NCI-H69 (cell line): Measurements from ENCODE around the gene MAP1B.

Experiments used
- DNase-seq: peaks from one replicate; lab custom pipeline; 2025; lab: John Stamatoyannopoulos, UW

Gene MAP1B

DNA sequence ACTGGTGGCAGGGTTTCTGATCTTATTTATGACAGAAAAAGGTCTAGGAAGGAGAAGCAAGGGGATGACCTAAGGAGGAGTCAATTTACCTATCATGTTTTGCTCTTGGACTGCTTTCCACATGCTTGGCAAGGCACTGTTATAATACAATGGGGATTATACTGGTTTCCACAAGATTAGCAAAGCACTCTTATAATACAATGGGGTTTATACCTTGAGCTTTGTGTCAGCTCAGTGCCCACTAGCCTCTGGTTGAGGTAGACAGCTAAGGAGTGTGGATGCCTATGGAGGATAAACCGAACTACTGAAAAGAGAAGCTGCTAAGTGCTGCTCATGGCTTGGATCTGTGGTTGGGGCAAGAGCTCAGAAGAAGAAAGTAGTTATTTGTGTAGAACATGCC, 144.1 kb downstream of the MAP1B start:
- no peak for DNase-seq

DNA sequence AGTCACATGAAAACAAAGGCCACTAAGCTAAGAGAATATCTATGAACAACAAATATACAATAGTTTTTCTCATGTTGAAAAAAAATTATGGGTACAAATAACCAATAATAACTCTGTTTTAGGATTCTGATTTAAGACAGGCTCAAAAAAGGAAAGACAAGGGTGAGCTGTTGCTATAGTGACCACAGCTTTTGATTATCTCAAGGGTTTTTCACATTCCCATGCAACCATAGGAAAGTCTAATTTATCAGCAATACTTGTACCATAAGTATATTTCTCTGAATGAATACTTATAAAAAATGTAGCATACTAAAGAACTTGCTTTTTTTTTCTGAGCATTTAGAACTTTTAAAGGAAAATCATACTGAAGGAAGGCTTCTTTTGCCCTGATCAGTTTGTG, 144.7 kb downstream of the MAP1B start:
- DNase-seq = no peak

DNA sequence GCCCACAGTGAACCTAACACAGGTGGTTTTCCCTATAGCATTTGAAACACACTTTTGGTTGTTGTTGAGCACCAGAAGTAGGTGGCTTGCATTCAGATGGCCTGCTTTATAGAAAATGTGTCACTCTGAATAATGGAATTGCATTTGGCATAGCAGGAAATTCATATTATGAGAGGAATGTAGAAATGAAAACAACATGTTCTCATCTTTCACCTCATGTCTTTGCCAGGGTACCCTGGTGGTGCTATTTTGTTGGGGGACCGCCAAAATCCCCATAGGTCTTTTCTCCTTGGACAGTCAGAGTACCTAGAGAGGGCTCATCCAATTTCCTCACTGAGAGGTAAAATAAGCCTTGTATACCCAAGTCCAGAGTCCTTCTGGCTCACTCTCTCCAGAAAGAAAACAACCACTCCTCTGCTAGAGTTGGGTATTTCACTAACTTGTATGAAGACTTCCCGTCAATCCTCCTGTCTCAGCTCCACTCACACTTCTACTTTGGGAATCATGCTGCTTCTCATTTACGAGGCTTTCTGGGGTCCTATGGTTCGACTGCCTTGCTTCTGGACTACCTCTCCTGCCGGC, 145.4 kb downstream of the MAP1B start:
- no peak for DNase-seq

DNA sequence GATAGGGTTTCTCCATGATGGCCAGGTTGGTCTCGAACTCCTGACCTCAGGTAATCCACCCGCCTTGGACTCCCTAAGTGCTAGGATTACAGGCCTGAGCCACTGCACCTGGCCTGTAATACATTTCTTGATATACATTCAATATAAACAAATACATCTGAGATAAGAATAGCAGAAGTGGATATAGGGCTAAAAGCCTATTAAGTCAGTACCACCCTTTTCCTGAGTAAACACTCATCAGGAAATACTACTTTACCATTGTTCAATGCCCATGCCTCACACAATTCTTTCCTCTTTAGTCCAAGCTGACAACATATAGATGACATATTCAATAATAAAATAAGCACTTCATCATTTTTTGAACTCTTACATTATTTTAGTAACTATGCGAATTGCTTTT, 148.0 kb downstream of the MAP1B start:
- peak; percentile 68 for DNase-seq

DNA sequence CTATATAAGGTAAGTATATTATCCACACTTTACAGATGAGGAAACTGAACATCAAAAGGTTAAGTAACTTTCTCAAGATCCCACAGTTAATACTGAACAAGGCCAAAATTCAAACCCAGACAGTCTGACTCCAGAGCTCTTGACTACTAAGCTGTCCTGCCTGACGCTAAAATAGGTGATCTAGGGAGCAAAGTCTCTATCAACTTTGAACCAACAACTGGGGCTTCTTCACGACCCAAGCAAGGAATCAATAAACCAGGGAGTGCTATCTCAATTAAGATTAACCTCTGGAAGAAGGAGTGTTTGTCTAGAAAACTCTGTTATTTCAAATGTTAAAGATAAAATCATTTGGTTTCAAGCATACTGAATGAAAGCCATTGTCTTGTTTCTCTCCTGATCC, 148.4 kb downstream of the MAP1B start:
- no peak for DNase-seq

DNA sequence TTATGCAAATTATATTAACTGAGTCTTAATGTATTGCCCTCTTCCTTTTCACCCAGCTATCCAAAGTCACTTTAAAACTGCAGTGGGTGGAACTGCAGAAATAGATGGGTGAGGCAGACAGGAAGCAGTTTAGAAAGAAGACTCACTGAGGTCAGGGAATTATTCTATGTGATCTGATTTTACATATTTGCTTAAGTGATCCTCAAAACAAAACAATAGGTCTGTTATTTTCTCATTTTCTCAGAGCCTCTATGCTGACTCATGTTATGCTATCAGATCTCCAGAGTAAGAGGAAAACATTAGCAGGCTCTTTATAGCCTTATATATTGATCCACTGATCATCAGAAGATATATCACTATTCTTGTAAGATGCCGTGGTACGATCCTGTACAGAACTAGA, 149.3 kb downstream of the MAP1B start:
- DNase-seq = no peak
